ENCODE measurements around the gene TENT5C.

DNA sequence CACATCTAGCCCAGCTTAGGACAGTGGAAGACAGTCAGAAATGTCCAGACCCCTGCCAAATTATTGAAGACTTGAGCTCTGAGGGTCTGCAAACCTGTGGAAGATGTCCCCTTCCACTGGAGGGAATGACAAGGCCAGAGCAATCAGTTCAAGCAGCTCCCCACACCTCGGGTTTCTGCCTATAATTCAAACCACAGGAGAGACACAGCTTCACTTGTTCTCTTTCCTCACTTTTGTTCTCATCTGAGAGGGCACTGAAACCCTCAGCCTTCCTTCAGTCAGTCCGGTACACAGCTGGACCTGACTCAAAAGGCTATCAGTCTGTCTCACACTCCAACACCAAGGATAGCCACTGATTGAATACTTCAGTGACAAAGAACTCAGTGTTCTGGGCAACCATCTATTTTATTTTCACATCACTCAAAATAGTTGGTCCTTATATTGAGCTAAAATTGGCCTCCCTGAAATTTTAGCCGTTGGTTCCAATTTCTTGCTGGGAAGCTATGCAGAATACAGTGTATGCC is 70.1 kb downstream of the TENT5C start:
- TF ChIP-seq, protein P1, sequence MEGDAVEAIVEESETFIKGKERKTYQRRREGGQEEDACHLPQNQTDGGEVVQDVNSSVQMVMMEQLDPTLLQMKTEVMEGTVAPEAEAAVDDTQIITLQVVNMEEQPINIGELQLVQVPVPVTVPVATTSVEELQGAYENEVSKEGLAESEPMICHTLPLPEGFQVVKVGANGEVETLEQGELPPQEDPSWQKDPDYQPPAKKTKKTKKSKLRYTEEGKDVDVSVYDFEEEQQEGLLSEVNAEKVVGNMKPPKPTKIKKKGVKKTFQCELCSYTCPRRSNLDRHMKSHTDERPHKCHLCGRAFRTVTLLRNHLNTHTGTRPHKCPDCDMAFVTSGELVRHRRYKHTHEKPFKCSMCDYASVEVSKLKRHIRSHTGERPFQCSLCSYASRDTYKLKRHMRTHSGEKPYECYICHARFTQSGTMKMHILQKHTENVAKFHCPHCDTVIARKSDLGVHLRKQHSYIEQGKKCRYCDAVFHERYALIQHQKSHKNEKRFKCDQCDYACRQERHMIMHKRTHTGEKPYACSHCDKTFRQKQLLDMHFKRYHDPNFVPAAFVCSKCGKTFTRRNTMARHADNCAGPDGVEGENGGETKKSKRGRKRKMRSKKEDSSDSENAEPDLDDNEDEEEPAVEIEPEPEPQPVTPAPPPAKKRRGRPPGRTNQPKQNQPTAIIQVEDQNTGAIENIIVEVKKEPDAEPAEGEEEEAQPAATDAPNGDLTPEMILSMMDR (IDR thresholded peaks at IDR 0.05; ENCODE audit: low read depth, low read length) = no peak
- no peak for TF ChIP-seq POLR2A (IDR thresholded peaks at IDR 0.05; ENCODE audit: extremely low read depth, insufficient read length)

All from NB4 (cell line).